HL-60 (cell line): ENCODE measurements around the gene SLC25A26.

Experiments used
- DNase-seq, 2 experiments: peaks; one replicate each; pipeline ENCODE4 v3.0.0-alpha.2; 2010 to 2020; ENCODE audit warnings: low read depth in 1 of 2, low spot score in 1 of 2
- H3K27ac ChIP-seq: fragments of 250-450 bp; sonication (Bioruptor Pico); replicated peaks from 2 replicates; pipeline ENCODE4 v1.5.1; 2020; ENCODE audit warnings: mild to moderate bottlenecking, moderate library complexity
- H3K27me3 ChIP-seq: fragments of 250-450 bp; sonication (Bioruptor Pico); 2 replicates; pipeline ENCODE4 v1.5.1; 2021; ENCODE audit warnings: mild to moderate bottlenecking, moderate library complexity; ENCODE audit not compliant: insufficient read depth, poor library complexity, severe bottlenecking
- H3K4me3 ChIP-seq: replicated peaks from 2 replicates; pipeline ENCODE4 v1.5.1; 2011; ENCODE audit warnings: mild to moderate bottlenecking, control low read depth, low read length; ENCODE audit not compliant: insufficient read depth
- GABPA ChIP-seq: IDR thresholded peaks from 2 replicates; pipeline ENCODE4 v1.6.1; 2012; ENCODE audit warnings: low read depth
- POLR2AphosphoS5 ChIP-seq: IDR thresholded peaks from 2 replicates; pipeline ENCODE4 v1.6.1; 2012; ENCODE audit warnings: low read depth
- SPI1 ChIP-seq: IDR thresholded peaks from 2 replicates; pipeline ENCODE4 v1.6.1; 2012; ENCODE audit warnings: low read depth, mild to moderate bottlenecking, borderline replicate concordance
- TF ChIP-seq, protein P1 (sequence below): IDR thresholded peaks from one replicate; pipeline ENCODE4 v1.5.1; 2011; ENCODE audit warnings: low read length, control low read depth, inconsistent platforms; ENCODE audit not compliant: insufficient read depth
- TF ChIP-seq, protein P2 (sequence below): IDR thresholded peaks from 2 replicates; pipeline ENCODE4 v1.6.1; 2012; ENCODE audit warnings: low read depth; ENCODE audit not compliant: insufficient replicate concordance

SLC25A26 gene

DNA sequence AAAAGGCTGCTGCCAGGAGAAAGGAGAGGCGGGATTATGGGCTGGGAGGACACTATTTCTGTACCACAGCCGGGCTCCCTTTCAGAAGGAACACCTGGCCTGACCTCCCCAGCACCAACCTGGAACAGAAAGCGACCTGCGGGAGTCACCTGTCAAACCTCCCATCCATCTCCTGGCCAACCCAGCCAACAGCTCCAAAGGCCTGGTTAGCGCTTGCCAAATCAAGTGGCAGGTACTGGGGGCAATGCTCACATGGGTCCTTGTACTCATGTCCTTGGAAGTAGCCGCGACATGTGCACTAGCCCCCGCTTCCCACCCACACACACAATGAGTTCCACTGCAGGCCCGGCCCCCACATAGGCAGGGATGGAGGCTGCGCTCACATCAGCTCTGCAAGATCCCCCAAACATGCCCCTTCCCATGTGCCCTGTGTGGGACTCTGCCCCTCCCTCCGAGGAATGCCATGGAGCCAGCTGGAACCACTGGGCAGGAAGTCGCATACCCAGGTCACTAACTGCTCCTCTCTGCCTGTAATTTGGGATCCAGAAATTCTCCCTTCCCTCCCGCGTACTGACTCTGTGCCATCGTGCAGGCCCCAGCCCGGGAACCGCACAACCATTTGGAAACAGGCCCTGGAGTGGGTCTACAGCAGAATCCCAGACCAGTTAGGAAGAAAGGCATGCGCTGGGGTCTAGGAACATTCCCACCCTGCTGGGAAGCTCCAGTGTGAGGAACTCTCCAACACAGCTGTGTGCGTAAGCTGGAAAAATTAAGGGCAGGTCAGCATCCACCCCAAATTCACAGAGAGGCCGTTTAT is 181.1 kb downstream of the SLC25A26 start:
- no peak overlapping the region for H3K27ac ChIP-seq
- no peak for DNase-seq
- TF ChIP-seq, protein P1, sequence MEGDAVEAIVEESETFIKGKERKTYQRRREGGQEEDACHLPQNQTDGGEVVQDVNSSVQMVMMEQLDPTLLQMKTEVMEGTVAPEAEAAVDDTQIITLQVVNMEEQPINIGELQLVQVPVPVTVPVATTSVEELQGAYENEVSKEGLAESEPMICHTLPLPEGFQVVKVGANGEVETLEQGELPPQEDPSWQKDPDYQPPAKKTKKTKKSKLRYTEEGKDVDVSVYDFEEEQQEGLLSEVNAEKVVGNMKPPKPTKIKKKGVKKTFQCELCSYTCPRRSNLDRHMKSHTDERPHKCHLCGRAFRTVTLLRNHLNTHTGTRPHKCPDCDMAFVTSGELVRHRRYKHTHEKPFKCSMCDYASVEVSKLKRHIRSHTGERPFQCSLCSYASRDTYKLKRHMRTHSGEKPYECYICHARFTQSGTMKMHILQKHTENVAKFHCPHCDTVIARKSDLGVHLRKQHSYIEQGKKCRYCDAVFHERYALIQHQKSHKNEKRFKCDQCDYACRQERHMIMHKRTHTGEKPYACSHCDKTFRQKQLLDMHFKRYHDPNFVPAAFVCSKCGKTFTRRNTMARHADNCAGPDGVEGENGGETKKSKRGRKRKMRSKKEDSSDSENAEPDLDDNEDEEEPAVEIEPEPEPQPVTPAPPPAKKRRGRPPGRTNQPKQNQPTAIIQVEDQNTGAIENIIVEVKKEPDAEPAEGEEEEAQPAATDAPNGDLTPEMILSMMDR, result no peak
- TF ChIP-seq, protein P2, sequence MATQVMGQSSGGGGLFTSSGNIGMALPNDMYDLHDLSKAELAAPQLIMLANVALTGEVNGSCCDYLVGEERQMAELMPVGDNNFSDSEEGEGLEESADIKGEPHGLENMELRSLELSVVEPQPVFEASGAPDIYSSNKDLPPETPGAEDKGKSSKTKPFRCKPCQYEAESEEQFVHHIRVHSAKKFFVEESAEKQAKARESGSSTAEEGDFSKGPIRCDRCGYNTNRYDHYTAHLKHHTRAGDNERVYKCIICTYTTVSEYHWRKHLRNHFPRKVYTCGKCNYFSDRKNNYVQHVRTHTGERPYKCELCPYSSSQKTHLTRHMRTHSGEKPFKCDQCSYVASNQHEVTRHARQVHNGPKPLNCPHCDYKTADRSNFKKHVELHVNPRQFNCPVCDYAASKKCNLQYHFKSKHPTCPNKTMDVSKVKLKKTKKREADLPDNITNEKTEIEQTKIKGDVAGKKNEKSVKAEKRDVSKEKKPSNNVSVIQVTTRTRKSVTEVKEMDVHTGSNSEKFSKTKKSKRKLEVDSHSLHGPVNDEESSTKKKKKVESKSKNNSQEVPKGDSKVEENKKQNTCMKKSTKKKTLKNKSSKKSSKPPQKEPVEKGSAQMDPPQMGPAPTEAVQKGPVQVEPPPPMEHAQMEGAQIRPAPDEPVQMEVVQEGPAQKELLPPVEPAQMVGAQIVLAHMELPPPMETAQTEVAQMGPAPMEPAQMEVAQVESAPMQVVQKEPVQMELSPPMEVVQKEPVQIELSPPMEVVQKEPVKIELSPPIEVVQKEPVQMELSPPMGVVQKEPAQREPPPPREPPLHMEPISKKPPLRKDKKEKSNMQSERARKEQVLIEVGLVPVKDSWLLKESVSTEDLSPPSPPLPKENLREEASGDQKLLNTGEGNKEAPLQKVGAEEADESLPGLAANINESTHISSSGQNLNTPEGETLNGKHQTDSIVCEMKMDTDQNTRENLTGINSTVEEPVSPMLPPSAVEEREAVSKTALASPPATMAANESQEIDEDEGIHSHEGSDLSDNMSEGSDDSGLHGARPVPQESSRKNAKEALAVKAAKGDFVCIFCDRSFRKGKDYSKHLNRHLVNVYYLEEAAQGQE, result no peak
- no peak for TF ChIP-seq SPI1
- TF ChIP-seq GABPA, result no peak
- TF ChIP-seq POLR2AphosphoS5, result no peak
- no peaks in the 10 kb centered on the region for H3K27me3 ChIP-seq
- no peak overlapping the region for H3K4me3 ChIP-seq

DNA sequence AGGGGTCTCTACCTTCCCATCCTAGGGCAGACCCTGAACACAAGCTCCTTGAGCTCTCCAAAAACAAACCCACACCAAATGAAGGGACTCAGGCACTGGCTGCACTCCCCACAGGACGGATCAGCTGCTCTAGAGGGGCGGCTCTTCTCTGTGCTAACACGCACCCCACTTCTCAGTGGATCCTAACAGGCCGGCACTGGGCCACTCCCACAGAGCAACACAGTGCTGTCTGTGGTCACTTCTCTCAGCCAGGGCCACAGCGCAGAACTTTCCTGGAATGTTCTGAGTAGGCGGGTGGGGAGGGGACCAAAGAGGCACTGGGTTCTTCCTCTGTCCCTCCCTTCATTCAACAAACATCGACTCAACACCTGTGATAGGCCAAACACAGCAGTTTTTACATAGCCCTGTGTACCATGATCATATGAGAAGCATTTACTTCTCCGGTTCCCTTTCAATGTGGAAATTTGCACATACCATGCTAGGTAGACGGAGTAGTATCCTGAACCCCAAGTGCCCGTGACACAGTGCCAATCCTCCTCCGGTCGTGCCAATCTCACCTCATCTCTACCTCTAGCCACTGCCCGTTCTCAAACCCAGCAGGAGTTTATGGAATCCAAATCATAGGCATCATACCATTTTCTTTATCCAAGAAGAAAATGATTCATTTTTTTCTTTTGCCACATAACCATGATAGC is 181.9 kb downstream of the SLC25A26 start:
- no peak overlapping the region for H3K27ac ChIP-seq
- H3K27me3 ChIP-seq, result no peaks in the 10 kb centered on the region
- TF ChIP-seq GABPA, result no peak
- TF ChIP-seq, protein P2, result no peak
- no peak for TF ChIP-seq POLR2AphosphoS5
- TF ChIP-seq SPI1, result no peak
- TF ChIP-seq, protein P1, result no peak
- no peak overlapping the region for H3K4me3 ChIP-seq
- no peak for DNase-seq

DNA sequence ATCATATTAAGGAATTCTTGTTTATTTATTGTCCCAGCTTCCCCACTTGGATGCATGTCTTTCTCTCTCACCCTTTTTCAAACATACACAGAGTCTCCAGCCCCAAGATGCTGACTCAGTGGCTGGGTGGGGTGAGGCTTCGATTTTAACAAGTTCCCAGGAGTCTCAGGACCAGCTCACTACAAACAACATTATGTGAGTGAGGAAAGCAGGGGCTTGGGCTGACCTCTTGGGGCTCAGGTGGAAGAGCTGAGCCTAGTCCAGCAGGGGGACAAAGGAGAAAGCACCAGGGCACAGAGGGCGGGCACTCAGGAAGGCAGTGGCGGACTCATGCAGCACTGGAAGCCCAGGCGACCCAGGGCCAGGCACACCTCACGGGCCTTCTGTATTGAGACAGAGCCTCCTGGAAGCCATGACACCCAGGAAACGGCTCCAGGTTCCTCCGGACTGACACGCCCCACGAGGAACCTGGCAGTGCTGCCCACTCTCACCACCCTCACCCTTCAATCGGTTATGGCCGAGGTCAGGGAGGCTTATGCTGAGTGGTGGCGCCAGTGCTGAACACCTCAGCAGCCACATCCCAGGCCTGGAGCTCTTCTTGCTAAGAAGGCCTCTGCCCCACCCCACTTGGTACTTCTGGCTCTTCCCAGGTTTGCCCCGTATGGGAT is 182.7 kb downstream of the SLC25A26 start:
- Histone ChIP-seq H3K27ac (no peak overlapping the region), H3K4me3 (no peak overlapping the region), H3K27me3 (no peaks in the 10 kb centered on the region)
- TF ChIP-seq, protein P1, result no peak
- TF ChIP-seq POLR2AphosphoS5 (no peak), SPI1 (no peak), GABPA (no peak)
- TF ChIP-seq, protein P2, result no peak
- no peak for DNase-seq
